ENCODE results near the gene BABAM2.
A peak's percentile ranks its signal among the peaks of the same experiment; 100 is the strongest.

The BABAM2 gene

GRCh38 chr2:28228434-28228995 lies 338.0 kb downstream of the BABAM2 start:
- H3K27ac ChIP-seq (ENCODE audit: low read depth, low read length) = no peak overlapping the region
- no peak overlapping the region for H3K9ac ChIP-seq (ENCODE audit: low read length)
- H3K27me3 ChIP-seq (ENCODE audit: control insufficient read depth, insufficient read depth, low read length) = no peaks in the 10 kb centered on the region
- no peak overlapping the region for H3K4me3 ChIP-seq (ENCODE audit: low read length)
- H3K4me1 ChIP-seq (ENCODE audit: control insufficient read depth, insufficient read depth, low read length) = peaks cover 8% of the 10 kb centered on the region
- no peaks in the 10 kb centered on the region for H3K36me3 ChIP-seq (ENCODE audit: control insufficient read depth, insufficient read depth, low read length)

GRCh38 chr2:28231110-28231631 lies 340.6 kb downstream of the BABAM2 start:
- Histone ChIP-seq H3K36me3 (ENCODE audit: control insufficient read depth, insufficient read depth, low read length) (no peaks in the 10 kb centered on the region), H3K9ac (ENCODE audit: low read length) (no peak overlapping the region), H3K27me3 (ENCODE audit: control insufficient read depth, insufficient read depth, low read length) (no peaks in the 10 kb centered on the region), H3K4me1 (ENCODE audit: control insufficient read depth, insufficient read depth, low read length) (peaks cover 4% of the 10 kb centered on the region), H3K4me3 (ENCODE audit: low read length) (no peak overlapping the region), H3K27ac (ENCODE audit: low read depth, low read length) (no peak overlapping the region)

DNA sequence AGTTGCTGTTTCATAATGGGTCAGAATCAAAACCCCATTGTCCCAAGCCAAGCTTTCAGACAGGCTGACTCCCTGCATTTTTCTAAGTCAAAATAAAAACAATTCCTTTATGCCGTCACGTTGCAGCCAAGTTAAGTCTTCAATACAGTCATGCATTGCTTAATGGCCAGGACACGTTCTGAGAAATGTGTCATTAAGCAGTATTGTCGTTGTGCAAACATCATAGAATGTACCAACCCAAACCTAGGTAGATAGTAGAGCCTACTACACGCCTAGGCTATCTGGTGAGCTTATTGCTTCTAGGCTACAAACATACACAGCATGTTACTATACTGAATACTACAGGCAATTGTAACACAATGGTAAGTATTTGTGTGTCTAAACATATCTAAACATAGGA lies 341.8 kb downstream of the BABAM2 start:
- Histone ChIP-seq H3K9ac (ENCODE audit: low read length) (no peak overlapping the region), H3K27ac (ENCODE audit: low read depth, low read length) (no peak overlapping the region), H3K36me3 (ENCODE audit: control insufficient read depth, insufficient read depth, low read length) (no peaks in the 10 kb centered on the region), H3K4me1 (ENCODE audit: control insufficient read depth, insufficient read depth, low read length) (peaks cover 4% of the 10 kb centered on the region), H3K27me3 (ENCODE audit: control insufficient read depth, insufficient read depth, low read length) (no peaks in the 10 kb centered on the region), H3K4me3 (ENCODE audit: low read length) (no peak overlapping the region)

- no peak overlapping the region for H3K27ac ChIP-seq (ENCODE audit: low read depth, low read length)
- no peak overlapping the region for H3K9ac ChIP-seq (ENCODE audit: low read length)
- peaks cover 4% of the 10 kb centered on the region for H3K4me1 ChIP-seq (ENCODE audit: control insufficient read depth, insufficient read depth, low read length)
- H3K36me3 ChIP-seq (ENCODE audit: control insufficient read depth, insufficient read depth, low read length) = no peaks in the 10 kb centered on the region
- no peaks in the 10 kb centered on the region for H3K27me3 ChIP-seq (ENCODE audit: control insufficient read depth, insufficient read depth, low read length)
- peak overlapping the region; percentile 30 for H3K4me3 ChIP-seq (ENCODE audit: low read length)
These were observed 342.7 kb downstream of the BABAM2 start for GRCh38 chr2:28233164-28233676.

DNA sequence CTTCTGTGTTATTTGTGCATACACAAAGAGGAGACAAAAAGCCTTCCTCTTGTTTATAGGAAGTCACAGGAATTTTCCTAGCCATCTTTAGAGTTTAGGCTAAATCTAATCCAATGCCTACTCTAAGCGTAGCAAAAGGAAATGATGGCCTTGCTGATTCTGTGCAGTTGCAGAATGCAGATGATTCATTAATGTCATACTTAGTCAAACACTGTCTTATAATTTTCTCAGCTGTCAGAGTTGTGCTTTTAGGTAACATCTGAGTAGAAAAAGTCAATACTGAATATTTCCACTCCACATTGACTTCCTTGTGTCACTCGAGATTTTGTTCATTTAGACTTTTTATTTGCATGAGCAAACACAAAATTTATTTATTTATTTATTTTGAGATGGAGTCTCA lies 344.3 kb downstream of the BABAM2 start:
- Histone ChIP-seq H3K36me3 (ENCODE audit: control insufficient read depth, insufficient read depth, low read length) (no peaks in the 10 kb centered on the region), H3K9ac (ENCODE audit: low read length) (no peak overlapping the region), H3K27ac (ENCODE audit: low read depth, low read length) (no peak overlapping the region), H3K4me3 (ENCODE audit: low read length) (no peak overlapping the region), H3K27me3 (ENCODE audit: control insufficient read depth, insufficient read depth, low read length) (no peaks in the 10 kb centered on the region), H3K4me1 (ENCODE audit: control insufficient read depth, insufficient read depth, low read length) (peaks cover 4% of the 10 kb centered on the region)

DNA sequence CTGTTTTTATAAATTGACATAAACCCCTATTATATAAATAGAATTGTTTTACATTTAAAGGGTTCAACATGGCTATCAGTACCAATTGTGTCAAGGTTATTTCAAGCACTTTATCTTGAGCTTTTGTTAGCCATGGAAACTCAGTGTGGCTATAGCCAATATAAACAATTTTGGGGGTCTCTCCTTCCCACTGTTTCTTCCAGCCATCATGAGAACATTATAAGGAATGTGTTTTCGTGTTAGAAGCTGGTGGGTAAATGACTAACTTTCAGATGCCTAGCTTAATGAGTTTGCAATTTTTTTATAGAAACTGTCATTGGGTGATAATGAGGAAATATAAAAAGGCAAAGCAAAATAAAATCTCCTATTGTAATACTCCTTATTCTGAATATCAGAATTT lies 348.7 kb downstream of the BABAM2 start:
- H3K27me3 ChIP-seq (ENCODE audit: control insufficient read depth, insufficient read depth, low read length) = no peaks in the 10 kb centered on the region
- H3K9ac ChIP-seq (ENCODE audit: low read length) = no peak overlapping the region
- H3K4me3 ChIP-seq (ENCODE audit: low read length) = no peak overlapping the region
- no peak overlapping the region for H3K27ac ChIP-seq (ENCODE audit: low read depth, low read length)
- H3K36me3 ChIP-seq (ENCODE audit: control insufficient read depth, insufficient read depth, low read length) = no peaks in the 10 kb centered on the region
- no peaks in the 10 kb centered on the region for H3K4me1 ChIP-seq (ENCODE audit: control insufficient read depth, insufficient read depth, low read length)

DNA sequence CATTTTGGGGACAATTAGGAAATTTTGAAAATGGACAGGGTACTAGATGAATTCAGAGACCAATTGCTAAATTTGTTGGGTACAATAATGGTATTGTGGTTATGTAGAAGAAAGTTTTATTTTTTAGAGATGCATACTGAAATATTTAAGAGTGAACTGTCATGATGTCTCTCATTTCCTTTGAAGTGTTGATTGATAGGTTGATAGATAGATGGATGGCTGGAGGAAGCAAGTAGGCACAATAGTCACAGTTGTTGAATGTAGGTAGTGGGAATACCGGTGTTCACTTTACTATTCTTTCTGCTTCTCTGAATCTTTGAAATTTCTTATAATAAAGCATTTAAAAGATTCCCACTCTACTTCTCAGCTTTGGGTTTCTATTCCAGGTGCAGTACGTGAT lies 350.4 kb downstream of the BABAM2 start:
- Histone ChIP-seq H3K36me3 (ENCODE audit: control insufficient read depth, insufficient read depth, low read length) (no peaks in the 10 kb centered on the region), H3K4me3 (ENCODE audit: low read length) (no peak overlapping the region), H3K4me1 (ENCODE audit: control insufficient read depth, insufficient read depth, low read length) (no peaks in the 10 kb centered on the region), H3K27ac (ENCODE audit: low read depth, low read length) (no peak overlapping the region), H3K27me3 (ENCODE audit: control insufficient read depth, insufficient read depth, low read length) (no peaks in the 10 kb centered on the region), H3K9ac (ENCODE audit: low read length) (no peak overlapping the region)

DNA sequence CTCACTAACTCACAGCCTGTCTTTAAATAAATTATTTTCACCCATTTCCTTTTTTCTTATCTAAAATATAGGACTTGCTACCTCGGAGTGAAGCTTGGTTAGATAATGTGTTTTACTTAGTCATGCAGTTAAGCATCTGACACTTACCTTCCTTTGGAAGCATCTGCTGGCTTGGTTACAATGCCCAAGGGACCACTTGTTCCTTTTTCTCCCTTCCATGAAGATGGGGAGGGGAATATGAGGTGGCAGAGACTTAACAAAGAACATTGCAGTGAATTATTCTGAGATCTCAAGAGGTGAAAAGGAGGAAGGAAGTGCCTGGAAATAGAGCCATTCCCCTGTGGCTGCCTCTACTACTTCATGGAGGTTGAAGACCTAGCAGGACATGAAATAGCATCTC lies 356.8 kb downstream of the BABAM2 start:
- Histone ChIP-seq H3K4me3 (ENCODE audit: low read length) (no peak overlapping the region), H3K4me1 (ENCODE audit: control insufficient read depth, insufficient read depth, low read length) (no peaks in the 10 kb centered on the region), H3K36me3 (ENCODE audit: control insufficient read depth, insufficient read depth, low read length) (no peaks in the 10 kb centered on the region), H3K27ac (ENCODE audit: low read depth, low read length) (no peak overlapping the region), H3K9ac (ENCODE audit: low read length) (no peak overlapping the region), H3K27me3 (ENCODE audit: control insufficient read depth, insufficient read depth, low read length) (no peaks in the 10 kb centered on the region)

- Histone ChIP-seq H3K4me1 (ENCODE audit: control insufficient read depth, insufficient read depth, low read length) (no peaks in the 10 kb centered on the region), H3K27me3 (ENCODE audit: control insufficient read depth, insufficient read depth, low read length) (no peaks in the 10 kb centered on the region), H3K4me3 (ENCODE audit: low read length) (no peak overlapping the region), H3K27ac (ENCODE audit: low read depth, low read length) (no peak overlapping the region), H3K36me3 (ENCODE audit: control insufficient read depth, insufficient read depth, low read length) (no peaks in the 10 kb centered on the region), H3K9ac (ENCODE audit: low read length) (no peak overlapping the region)
These were observed 357.2 kb downstream of the BABAM2 start for GRCh38 chr2:28247734-28248133.

DNA sequence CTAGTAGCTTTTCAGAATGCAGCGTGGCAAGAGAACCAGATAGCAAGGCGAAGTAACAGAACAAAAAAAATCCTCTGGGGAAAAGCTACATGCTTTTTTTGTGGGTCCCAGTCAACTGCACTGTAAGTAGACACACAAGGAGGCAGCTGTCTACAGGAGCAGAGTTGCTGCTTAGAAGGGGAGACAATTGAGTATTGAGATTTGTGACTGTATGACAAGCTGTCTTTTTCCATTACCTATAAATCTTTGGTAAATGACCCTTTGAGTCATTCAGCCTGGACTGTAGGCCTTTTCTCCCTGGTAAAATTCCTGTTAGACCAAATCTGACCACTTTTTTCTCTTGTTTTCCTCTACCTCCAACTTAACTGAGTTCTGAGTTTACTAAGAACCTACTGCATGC lies 358.0 kb downstream of the BABAM2 start:
- Histone ChIP-seq H3K4me1 (ENCODE audit: control insufficient read depth, insufficient read depth, low read length) (no peaks in the 10 kb centered on the region), H3K27me3 (ENCODE audit: control insufficient read depth, insufficient read depth, low read length) (no peaks in the 10 kb centered on the region), H3K36me3 (ENCODE audit: control insufficient read depth, insufficient read depth, low read length) (no peaks in the 10 kb centered on the region), H3K4me3 (ENCODE audit: low read length) (no peak overlapping the region), H3K9ac (ENCODE audit: low read length) (no peak overlapping the region), H3K27ac (ENCODE audit: low read depth, low read length) (no peak overlapping the region)

GRCh38 chr2:28250006-28250405 lies 359.5 kb downstream of the BABAM2 start:
- Histone ChIP-seq H3K36me3 (ENCODE audit: control insufficient read depth, insufficient read depth, low read length) (no peaks in the 10 kb centered on the region), H3K27me3 (ENCODE audit: control insufficient read depth, insufficient read depth, low read length) (no peaks in the 10 kb centered on the region), H3K4me1 (ENCODE audit: control insufficient read depth, insufficient read depth, low read length) (no peaks in the 10 kb centered on the region), H3K27ac (ENCODE audit: low read depth, low read length) (no peak overlapping the region), H3K4me3 (ENCODE audit: low read length) (no peak overlapping the region), H3K9ac (ENCODE audit: low read length) (no peak overlapping the region)

DNA sequence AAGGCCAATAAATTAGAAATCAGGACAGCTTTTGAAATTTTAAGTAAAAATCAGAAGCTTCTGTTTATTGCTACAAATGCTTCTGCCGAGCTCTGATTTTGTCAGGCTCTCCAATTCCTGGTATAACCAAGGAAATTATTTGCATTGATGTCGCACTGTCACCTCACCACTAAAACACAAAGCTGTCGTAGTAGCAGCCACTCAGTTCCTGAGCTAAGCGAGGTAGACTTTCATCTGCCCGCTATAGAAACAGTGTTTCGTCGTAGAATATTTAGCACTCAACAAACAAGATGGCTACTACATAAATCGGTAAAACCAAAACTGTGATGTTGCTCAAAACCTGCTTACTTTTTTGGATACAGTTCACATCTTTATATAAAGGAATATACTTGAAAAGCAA lies 360.8 kb downstream of the BABAM2 start:
- no peak overlapping the region for H3K27ac ChIP-seq (ENCODE audit: low read depth, low read length)

GRCh38 chr2:28252311-28252710 lies 361.8 kb downstream of the BABAM2 start:
- Histone ChIP-seq H3K4me3 (ENCODE audit: low read length) (no peak overlapping the region), H3K4me1 (ENCODE audit: control insufficient read depth, insufficient read depth, low read length) (no peaks in the 10 kb centered on the region), H3K9ac (ENCODE audit: low read length) (no peak overlapping the region), H3K27ac (ENCODE audit: low read depth, low read length) (no peak overlapping the region), H3K36me3 (ENCODE audit: control insufficient read depth, insufficient read depth, low read length) (no peaks in the 10 kb centered on the region), H3K27me3 (ENCODE audit: control insufficient read depth, insufficient read depth, low read length) (no peaks in the 10 kb centered on the region)

More for the DNA sequence above, 360.8 kb downstream of the BABAM2 start:
- Histone ChIP-seq H3K4me1 (ENCODE audit: control insufficient read depth, insufficient read depth, low read length) (no peaks in the 10 kb centered on the region), H3K9ac (ENCODE audit: low read length) (no peak overlapping the region), H3K27me3 (ENCODE audit: control insufficient read depth, insufficient read depth, low read length) (no peaks in the 10 kb centered on the region), H3K4me3 (ENCODE audit: low read length) (no peak overlapping the region), H3K36me3 (ENCODE audit: control insufficient read depth, insufficient read depth, low read length) (no peaks in the 10 kb centered on the region)
